Measurements from ENCODE around the gene EXOC7. TPM values are rescaled to one million over a fixed set of nuclear protein-coding genes. Genes with fewer than 3 reads are reported as not detected.

Gene EXOC7
- total RNA-seq, 1 experiment from 2014 or later = 69.0 TPM

DNA sequence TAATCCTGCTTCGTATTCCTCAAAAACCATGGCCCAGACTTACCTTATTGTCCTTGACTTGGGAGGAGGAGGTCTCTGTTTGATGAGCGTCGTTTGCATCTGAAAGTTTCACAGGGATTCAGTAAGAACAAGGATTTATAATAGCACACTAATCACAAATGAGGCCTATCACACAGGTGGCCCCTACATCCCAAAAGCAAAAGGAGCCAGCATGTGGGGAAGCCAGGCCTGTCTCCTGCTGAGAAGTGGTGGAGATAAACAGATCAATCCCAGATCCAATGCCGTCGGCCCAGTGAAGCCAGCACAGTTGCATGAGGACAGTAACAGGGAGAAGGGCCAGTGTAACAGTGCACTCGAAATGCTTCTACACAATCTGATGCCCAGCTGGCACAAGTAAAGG, 63.2 kb downstream of the EXOC7 start:
- Histone ChIP-seq H3K36me3 (ENCODE audit: insufficient read depth, low read length) (no peaks in the 10 kb centered on the region; the same call in 1 of the 2 replicates), H3K27me3 (ENCODE audit: low read length) (no peaks in the 10 kb centered on the region), H3K27ac (ENCODE audit: low read length) (no peak overlapping the region), H3K9me2 (replicated peaks; ENCODE audit: insufficient read depth, low read length) (no peaks in the 10 kb centered on the region), H3K4me2 (ENCODE audit: low read depth, low read length, poor library complexity, severe bottlenecking) (no peak overlapping the region), H3K4me3 (ENCODE audit: low read length) (no peak overlapping the region), H3K4me1 (ENCODE audit: low read length) (no peaks in the 10 kb centered on the region), H3K9ac (ENCODE audit: low read length) (no peak overlapping the region), H2AFZ (ENCODE audit: low read length) (no peak overlapping the region), H3K9me3 (ENCODE audit: low read length) (no peaks in the 10 kb centered on the region), H3K79me2 (ENCODE audit: low read length) (no peaks in the 10 kb centered on the region), H4K20me1 (ENCODE audit: insufficient read depth, low read depth, low read length) (no peaks in the 10 kb centered on the region)
- no peak for DNase-seq

DNA sequence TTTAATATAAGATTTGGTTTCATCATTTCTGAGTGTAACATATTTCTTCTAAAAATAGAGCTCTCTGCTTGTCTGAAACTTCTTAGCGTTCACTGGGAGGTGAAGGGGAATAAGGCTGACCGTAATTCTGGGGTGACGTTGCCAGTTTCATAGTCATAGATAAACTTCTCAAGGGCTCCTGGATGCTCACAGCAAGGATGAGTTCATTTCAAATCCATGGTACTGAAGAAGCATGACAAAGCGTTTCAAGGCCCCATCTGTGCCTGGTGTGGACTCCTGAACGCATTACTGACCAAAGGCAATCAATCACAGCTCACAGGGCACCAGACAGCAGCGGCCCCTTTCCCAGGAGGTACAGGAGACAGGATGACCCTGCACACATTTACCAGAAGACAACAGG, 64.5 kb downstream of the EXOC7 start:
- H3K4me3 ChIP-seq (ENCODE audit: low read length) = no peak overlapping the region
- DNase-seq = no peak
- H3K79me2 ChIP-seq (ENCODE audit: low read length) = no peaks in the 10 kb centered on the region
- no peaks in the 10 kb centered on the region for H3K4me1 ChIP-seq (ENCODE audit: low read length)
- no peak overlapping the region for H3K4me2 ChIP-seq (ENCODE audit: low read depth, low read length, poor library complexity, severe bottlenecking)
- no peaks in the 10 kb centered on the region for H3K9me3 ChIP-seq (ENCODE audit: low read length)
- H3K9me2 ChIP-seq (replicated peaks; ENCODE audit: insufficient read depth, low read length) = no peaks in the 10 kb centered on the region
- H2AFZ ChIP-seq (ENCODE audit: low read length) = no peak overlapping the region
- no peak overlapping the region for H3K9ac ChIP-seq (ENCODE audit: low read length)
- no peaks in the 10 kb centered on the region for H4K20me1 ChIP-seq (ENCODE audit: insufficient read depth, low read depth, low read length)
- H3K27me3 ChIP-seq (ENCODE audit: low read length) = no peaks in the 10 kb centered on the region
- no peak overlapping the region for H3K27ac ChIP-seq (ENCODE audit: low read length)
- H3K36me3 ChIP-seq (ENCODE audit: insufficient read depth, low read length) = no peaks in the 10 kb centered on the region; the same call in 1 of the 2 replicates

DNA sequence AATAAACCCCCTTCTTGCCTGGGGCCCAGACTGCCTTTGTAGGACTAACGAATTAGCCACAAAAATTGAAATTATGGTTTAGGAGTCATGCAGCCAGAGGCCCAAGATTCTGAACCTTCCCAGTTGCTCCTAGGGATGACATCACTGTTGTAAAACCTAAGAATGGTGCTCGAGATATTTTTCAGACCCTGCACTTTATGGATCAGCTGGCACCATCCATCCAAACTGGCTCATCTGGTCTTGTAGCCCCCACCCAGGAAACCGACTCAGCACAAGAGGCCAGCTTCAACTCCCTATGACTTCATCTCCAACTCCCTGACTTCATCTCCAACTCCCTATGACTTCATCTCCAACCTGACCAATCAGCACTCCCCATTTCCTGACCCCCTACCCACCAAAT, 65.5 kb downstream of the EXOC7 start:
- no peak overlapping the region for H3K9ac ChIP-seq (ENCODE audit: low read length)
- no peaks in the 10 kb centered on the region for H4K20me1 ChIP-seq (ENCODE audit: insufficient read depth, low read depth, low read length)
- H3K4me3 ChIP-seq (ENCODE audit: low read length) = no peak overlapping the region
- H3K9me3 ChIP-seq (ENCODE audit: low read length) = no peaks in the 10 kb centered on the region
- H3K27me3 ChIP-seq (ENCODE audit: low read length) = no peaks in the 10 kb centered on the region
- H3K4me1 ChIP-seq (ENCODE audit: low read length) = no peaks in the 10 kb centered on the region
- H3K27ac ChIP-seq (ENCODE audit: low read length) = no peak overlapping the region
- H2AFZ ChIP-seq (ENCODE audit: low read length) = no peak overlapping the region
- no peaks in the 10 kb centered on the region for H3K79me2 ChIP-seq (ENCODE audit: low read length)
- no peak overlapping the region for H3K4me2 ChIP-seq (ENCODE audit: low read depth, low read length, poor library complexity, severe bottlenecking)
- no peaks in the 10 kb centered on the region; the same call in 1 of the 2 replicates for H3K36me3 ChIP-seq (ENCODE audit: insufficient read depth, low read length)
- no peak for DNase-seq
- no peaks in the 10 kb centered on the region for H3K9me2 ChIP-seq (replicated peaks; ENCODE audit: insufficient read depth, low read length)

DNA sequence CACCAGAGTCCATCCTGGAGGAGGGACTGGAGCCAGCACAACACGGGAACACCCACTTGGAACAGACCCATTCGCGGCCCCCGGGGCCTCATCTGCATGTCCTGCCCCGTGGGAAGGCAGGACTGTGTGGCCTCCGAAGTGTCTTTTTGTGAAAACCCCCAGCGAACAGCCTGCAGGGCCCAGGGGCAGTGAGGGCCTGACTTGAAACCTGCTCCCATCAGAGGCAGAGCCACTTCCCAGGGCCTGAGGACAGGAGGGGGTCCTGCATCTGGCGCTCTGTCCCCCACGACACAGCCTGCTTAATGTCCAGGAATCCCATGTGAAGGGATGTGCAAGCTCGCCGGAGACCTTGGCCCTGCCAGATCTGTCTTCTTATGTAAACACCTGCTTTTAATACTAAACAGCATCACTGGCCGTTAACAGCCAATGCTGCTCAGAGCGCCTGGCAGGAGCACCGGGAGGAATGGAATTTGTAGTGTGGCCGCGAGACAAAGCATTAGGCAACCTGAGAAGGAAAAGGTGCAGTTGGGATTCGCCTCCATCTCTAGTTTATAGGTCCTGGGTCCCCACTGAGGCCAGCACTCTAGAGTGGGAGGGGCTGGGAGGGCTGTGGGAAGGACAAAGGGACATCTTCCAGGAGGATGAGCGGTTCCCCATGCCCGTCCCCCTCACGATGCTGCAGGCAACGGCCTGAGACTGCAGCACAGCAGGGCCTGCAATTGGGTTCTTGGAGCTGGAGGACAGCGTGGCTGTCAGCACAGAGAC, 66.9 kb downstream of the EXOC7 start:
- Histone ChIP-seq H3K27ac (ENCODE audit: low read length) (no peak overlapping the region), H2AFZ (ENCODE audit: low read length) (no peak overlapping the region), H3K27me3 (ENCODE audit: low read length) (no peaks in the 10 kb centered on the region), H3K4me1 (ENCODE audit: low read length) (no peaks in the 10 kb centered on the region), H4K20me1 (ENCODE audit: insufficient read depth, low read depth, low read length) (no peaks in the 10 kb centered on the region), H3K79me2 (ENCODE audit: low read length) (no peaks in the 10 kb centered on the region), H3K9me3 (ENCODE audit: low read length) (no peaks in the 10 kb centered on the region), H3K9me2 (replicated peaks; ENCODE audit: insufficient read depth, low read length) (no peaks in the 10 kb centered on the region), H3K36me3 (ENCODE audit: insufficient read depth, low read length) (no peaks in the 10 kb centered on the region; the same call in 1 of the 2 replicates), H3K9ac (ENCODE audit: low read length) (no peak overlapping the region), H3K4me2 (ENCODE audit: low read depth, low read length, poor library complexity, severe bottlenecking) (no peak overlapping the region), H3K4me3 (ENCODE audit: low read length) (no peak overlapping the region)
- no peak for DNase-seq

DNA sequence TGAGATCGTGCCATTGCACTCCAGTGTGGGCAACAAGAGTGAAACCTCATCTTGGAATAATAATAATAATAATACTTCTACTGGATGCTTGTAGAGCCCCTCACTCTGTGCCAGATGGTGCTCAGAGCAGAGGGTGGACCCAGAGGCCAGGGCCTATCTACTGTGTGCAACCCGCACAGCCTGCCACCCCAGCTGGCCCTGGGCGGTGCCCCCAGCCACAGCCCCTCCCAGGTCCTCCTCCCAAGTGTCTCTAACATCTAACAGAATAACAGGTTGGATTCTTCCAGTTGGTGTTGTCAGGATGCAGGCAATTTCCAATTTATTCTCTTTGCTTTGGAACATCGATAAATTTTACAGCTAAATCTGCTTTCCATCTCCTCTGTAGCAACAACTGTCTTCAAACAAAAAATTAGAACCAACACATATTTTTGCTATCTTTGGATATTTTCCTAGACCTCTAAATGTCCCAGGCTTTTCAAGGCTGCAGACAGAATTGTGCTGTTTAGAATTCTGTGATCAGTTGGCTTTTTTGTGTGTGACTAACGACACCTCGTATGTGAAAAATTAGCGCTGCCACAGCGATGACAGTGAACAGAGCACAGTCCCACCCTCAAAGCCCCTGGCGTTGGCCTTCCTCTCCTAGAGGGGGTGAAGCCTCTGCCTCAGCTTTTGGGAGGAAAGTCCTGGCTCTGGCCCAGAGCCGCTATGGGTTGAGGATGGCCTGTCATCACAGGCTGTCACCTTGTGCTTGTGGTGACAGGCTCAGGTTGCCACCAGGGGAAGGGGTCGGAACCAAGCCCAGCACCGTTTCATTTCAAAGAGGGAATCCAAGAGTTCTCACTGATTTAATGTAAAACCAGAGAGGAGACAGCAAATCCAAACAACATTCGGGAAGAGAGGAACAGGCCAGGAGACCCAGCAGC, 68.9 kb downstream of the EXOC7 start:
- no peak overlapping the region for H3K9ac ChIP-seq (ENCODE audit: low read length)
- no peak overlapping the region for H2AFZ ChIP-seq (ENCODE audit: low read length)
- DNase-seq = no peak
- no peaks in the 10 kb centered on the region for H4K20me1 ChIP-seq (ENCODE audit: insufficient read depth, low read depth, low read length)
- no peaks in the 10 kb centered on the region for H3K27me3 ChIP-seq (ENCODE audit: low read length)
- no peaks in the 10 kb centered on the region for H3K4me1 ChIP-seq (ENCODE audit: low read length)
- no peak overlapping the region for H3K27ac ChIP-seq (ENCODE audit: low read length)
- no peak overlapping the region for H3K4me3 ChIP-seq (ENCODE audit: low read length)
- no peaks in the 10 kb centered on the region for H3K79me2 ChIP-seq (ENCODE audit: low read length)
- no peak overlapping the region for H3K4me2 ChIP-seq (ENCODE audit: low read depth, low read length, poor library complexity, severe bottlenecking)
- H3K9me2 ChIP-seq (replicated peaks; ENCODE audit: insufficient read depth, low read length) = no peaks in the 10 kb centered on the region
- no peaks in the 10 kb centered on the region for H3K9me3 ChIP-seq (ENCODE audit: low read length)
- no peaks in the 10 kb centered on the region; the same call in 1 of the 2 replicates for H3K36me3 ChIP-seq (ENCODE audit: insufficient read depth, low read length)

DNA sequence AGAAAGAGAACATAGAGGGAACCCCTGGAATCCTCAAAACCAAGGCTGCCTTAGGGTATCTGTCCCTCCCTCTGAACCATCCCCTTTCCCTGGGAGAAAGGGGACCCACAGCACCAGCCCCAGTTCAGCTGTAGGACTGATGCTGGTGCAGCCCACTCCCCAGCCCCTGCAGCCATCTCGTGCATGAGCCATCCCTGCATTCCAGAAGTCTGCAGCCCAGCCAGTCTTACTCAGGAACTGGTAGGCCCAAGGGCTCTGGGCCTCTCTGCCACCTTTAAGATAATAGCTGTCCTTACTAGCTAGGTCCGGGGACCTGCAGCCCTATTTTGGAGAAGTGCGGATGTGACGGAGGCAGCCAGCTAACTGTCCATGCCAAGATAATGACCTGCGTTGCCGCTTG, 70.4 kb downstream of the EXOC7 start:
- H4K20me1 ChIP-seq (ENCODE audit: insufficient read depth, low read depth, low read length) = no peaks in the 10 kb centered on the region
- no peaks in the 10 kb centered on the region for H3K36me3 ChIP-seq (ENCODE audit: insufficient read depth, low read length)
- no peak overlapping the region for H2AFZ ChIP-seq (ENCODE audit: low read length)
- no peak overlapping the region for H3K27ac ChIP-seq (ENCODE audit: low read length)
- no peak overlapping the region for H3K4me2 ChIP-seq (ENCODE audit: low read depth, low read length, poor library complexity, severe bottlenecking)
- H3K4me3 ChIP-seq (ENCODE audit: low read length) = no peak overlapping the region
- no peak overlapping the region for H3K9ac ChIP-seq (ENCODE audit: low read length)
- H3K4me1 ChIP-seq (ENCODE audit: low read length) = no peaks in the 10 kb centered on the region
- H3K9me3 ChIP-seq (ENCODE audit: low read length) = no peaks in the 10 kb centered on the region
- H3K27me3 ChIP-seq (ENCODE audit: low read length) = no peaks in the 10 kb centered on the region
- no peaks in the 10 kb centered on the region for H3K79me2 ChIP-seq (ENCODE audit: low read length)
- no peak for DNase-seq
- no peaks in the 10 kb centered on the region for H3K9me2 ChIP-seq (replicated peaks; ENCODE audit: insufficient read depth, low read length)

DNA sequence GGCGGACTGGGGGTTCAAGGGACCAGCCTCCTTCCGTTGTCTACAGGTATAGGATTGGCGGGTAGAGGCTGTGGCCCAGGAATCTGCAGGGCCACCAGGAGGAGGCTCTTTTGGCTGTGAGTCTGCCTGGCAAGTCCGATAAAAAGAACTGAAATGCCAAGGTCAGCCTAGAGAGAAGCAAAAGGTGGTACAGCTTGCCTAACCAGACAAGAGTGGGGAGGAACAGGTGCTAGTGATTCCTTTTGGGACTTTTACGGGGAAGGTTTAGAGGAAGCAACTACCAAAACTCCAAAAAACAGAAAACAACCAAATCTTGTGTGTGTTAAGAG, 70.8 kb downstream of the EXOC7 start:
- no peak overlapping the region for H3K27ac ChIP-seq (ENCODE audit: low read length)
- H3K9me2 ChIP-seq (replicated peaks; ENCODE audit: insufficient read depth, low read length) = no peaks in the 10 kb centered on the region
- no peak overlapping the region for H3K9ac ChIP-seq (ENCODE audit: low read length)
- no peaks in the 10 kb centered on the region for H3K9me3 ChIP-seq (ENCODE audit: low read length)
- H3K79me2 ChIP-seq (ENCODE audit: low read length) = no peaks in the 10 kb centered on the region
- no peaks in the 10 kb centered on the region for H3K4me1 ChIP-seq (ENCODE audit: low read length)
- H3K4me2 ChIP-seq (ENCODE audit: low read depth, low read length, poor library complexity, severe bottlenecking) = no peak overlapping the region
- no peak for DNase-seq
- no peaks in the 10 kb centered on the region for H3K36me3 ChIP-seq (ENCODE audit: insufficient read depth, low read length)
- no peak overlapping the region for H2AFZ ChIP-seq (ENCODE audit: low read length)
- no peaks in the 10 kb centered on the region for H4K20me1 ChIP-seq (ENCODE audit: insufficient read depth, low read depth, low read length)
- H3K4me3 ChIP-seq (ENCODE audit: low read length) = no peak overlapping the region
- H3K27me3 ChIP-seq (ENCODE audit: low read length) = no peaks in the 10 kb centered on the region

DNA sequence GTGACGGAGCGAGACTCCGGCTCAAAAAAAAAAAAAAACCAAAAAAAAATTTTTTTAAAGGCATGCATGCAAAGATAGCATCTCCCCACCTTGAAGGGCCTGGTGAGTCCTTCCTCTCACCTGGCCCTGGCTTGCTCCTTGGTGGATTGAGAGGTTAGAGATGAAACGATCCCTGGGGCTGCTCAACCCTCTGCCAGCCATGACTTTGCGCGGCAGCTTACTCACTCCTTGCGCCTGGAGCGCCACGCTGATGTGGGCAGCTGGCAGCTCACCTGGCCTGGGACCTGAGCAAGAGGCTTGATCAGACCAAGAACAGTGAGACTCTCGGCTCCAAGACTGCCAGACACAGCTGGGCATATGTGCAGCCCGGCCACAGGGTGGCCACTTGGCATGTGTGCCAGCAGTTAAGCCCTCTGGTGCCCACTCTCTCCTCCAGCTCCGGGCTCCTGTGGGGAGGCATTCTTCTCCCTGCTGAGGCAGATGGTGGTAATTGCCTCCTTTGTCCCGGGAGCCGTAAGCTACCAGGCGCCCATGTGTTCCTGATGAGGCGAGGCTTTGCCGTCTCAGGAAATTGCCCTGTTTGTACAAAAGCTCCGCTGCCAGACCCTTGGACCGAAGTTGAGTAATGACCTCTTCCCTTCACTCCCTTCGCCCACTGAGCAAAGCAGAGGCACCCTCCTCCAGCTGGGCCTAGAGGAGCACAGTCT, 71.4 kb downstream of the EXOC7 start:
- Histone ChIP-seq H3K79me2 (ENCODE audit: low read length) (no peaks in the 10 kb centered on the region), H3K27me3 (ENCODE audit: low read length) (no peaks in the 10 kb centered on the region), H3K9ac (ENCODE audit: low read length) (no peak overlapping the region), H3K36me3 (ENCODE audit: insufficient read depth, low read length) (no peaks in the 10 kb centered on the region), H4K20me1 (ENCODE audit: insufficient read depth, low read depth, low read length) (no peaks in the 10 kb centered on the region), H3K4me1 (ENCODE audit: low read length) (no peaks in the 10 kb centered on the region), H3K9me3 (ENCODE audit: low read length) (no peaks in the 10 kb centered on the region), H3K9me2 (replicated peaks; ENCODE audit: insufficient read depth, low read length) (no peaks in the 10 kb centered on the region), H2AFZ (ENCODE audit: low read length) (no peak overlapping the region), H3K4me3 (ENCODE audit: low read length) (no peak overlapping the region), H3K27ac (ENCODE audit: low read length) (no peak overlapping the region), H3K4me2 (ENCODE audit: low read depth, low read length, poor library complexity, severe bottlenecking) (no peak overlapping the region)
- no peak for DNase-seq

All from Karpas-422 (cell line).